ENCODE results near the gene NR2F1-AS1.

The NR2F1-AS1 gene

DNA sequence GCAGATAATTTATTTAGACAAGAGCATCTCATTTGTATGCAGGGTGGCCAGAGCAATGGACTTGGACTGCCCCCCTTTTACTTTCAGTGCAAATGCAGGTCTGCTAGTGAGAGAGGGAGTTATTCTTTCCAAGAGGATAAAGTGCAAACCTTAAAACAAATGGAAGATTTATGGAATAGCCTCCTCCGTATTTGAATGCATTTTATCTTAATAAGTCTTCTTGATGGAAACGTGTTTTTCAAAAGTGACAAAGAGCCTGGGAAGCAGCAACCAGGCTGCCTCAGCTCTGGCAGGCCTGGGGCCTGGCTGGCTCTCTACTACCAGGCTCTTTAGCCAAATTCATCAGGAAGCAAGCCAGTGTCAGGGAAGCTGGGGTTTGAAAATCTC, 8.8 kb upstream of the NR2F1-AS1 start:
- TF ChIP-seq CTBP1 (IDR thresholded peaks at IDR 0.05; ENCODE audit: borderline replicate concordance) (no peak), ELF4 (IDR thresholded peaks at IDR 0.05) (no peak), ARNT (IDR thresholded peaks at IDR 0.05) (no peak), FOXA1 (IDR thresholded peaks at IDR 0.05) (no peak)
- ChIA-PET CTCF (no interaction called here), POLR2A (interaction anchor here (9.6 kb wide), 1 partner anchor 9 kb away, joined by 151 read pairs; no protein-coding TSS in a partner anchor)
- no peak for DNase-seq (ENCODE audit: extremely low spot score)

DNA sequence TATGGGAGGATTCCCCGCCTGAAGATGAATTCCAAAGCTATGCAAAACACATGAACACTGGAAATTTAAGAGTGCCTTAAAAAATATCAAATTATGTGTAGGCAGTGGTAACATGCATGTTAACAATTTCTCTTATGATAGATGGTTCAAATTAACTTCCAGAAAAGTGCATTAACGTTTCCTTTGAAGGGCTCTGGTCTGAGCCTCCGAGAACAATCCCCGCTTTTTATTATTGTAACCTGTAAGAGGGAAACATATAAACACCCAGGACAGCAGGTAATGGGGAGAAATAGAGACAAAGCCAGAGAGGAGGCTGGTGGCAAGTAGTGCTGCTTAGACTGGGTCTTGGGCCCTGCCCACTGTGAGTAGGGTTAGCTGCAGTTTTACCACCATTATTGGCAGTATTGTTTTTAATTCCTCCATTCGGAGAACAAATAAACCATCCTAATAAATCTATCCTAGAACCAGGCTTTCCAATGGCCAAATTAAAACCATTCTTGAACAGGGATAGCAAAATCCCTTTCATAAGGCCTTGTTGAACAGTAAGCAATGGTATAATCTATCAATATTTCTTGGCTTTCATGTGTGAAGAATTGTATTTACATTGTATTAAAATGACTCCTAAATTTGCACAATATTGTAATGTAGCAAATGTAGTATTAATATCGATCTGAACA, 8.3 kb upstream of the NR2F1-AS1 start:
- ChIA-PET CTCF (no interaction called here), POLR2A (interaction anchor here (9.6 kb wide), 1 partner anchor 10 kb away, joined by 151 read pairs; no protein-coding TSS in a partner anchor)
- no peak for TF ChIP-seq SP1 (IDR thresholded peaks at IDR 0.05)
- no peak for TF ChIP-seq BHLHE40 (IDR thresholded peaks at IDR 0.05; ENCODE audit: borderline replicate concordance)
- TF ChIP-seq LEF1 (IDR thresholded peaks at IDR 0.05; ENCODE audit: borderline replicate concordance) = no peak
- no peak for TF ChIP-seq HDGF (IDR thresholded peaks at IDR 0.05; ENCODE audit: borderline replicate concordance)
- DNase-seq (ENCODE audit: extremely low spot score) = no peak

DNA sequence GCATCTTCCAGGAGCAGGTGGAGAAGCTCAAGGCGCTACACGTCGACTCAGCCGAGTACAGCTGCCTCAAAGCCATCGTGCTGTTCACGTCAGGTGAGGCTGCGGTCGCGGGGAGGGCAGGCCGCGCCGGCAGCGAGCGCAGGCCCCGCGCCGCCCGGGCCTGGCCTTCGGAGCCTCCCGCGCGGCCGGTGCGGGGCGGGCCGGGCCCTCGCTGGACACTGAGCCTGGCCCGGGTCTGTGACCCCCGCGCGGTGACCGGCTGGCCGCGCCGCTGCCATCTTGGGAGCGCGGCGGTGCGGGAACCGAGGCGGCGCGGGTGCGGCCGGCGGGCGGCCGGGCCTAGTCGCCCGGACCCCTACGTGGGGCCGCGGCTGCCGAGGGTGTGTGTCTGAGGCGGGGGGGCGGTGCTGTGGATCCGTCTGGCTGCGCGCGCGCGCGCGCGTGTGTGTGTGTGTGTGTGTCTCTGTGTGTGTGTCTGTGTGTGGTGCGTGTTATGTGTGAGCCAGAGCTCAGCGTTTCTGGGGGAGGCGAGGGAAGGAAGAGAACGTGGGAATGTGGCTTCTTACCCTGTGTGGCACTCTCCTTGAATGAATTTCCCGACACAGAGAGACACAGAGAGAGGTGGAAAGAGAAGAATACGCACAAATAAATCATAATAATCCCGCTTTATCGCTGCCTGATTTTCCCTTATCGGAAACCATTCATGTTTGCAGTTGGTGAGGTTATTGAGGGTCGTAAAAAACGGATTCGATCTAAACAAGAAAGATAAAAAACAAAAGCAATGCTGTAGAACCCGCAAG, 7.5 kb upstream of the NR2F1-AS1 start:
- no peak for TF ChIP-seq FOXA1 (IDR thresholded peaks at IDR 0.05)
- TF ChIP-seq TARDBP (IDR thresholded peaks at IDR 0.05) = no peak
- TF ChIP-seq, protein P1, sequence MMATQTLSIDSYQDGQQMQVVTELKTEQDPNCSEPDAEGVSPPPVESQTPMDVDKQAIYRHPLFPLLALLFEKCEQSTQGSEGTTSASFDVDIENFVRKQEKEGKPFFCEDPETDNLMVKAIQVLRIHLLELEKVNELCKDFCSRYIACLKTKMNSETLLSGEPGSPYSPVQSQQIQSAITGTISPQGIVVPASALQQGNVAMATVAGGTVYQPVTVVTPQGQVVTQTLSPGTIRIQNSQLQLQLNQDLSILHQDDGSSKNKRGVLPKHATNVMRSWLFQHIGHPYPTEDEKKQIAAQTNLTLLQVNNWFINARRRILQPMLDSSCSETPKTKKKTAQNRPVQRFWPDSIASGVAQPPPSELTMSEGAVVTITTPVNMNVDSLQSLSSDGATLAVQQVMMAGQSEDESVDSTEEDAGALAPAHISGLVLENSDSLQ (IDR thresholded peaks at IDR 0.05) = no peak
- TF ChIP-seq FOXM1 (IDR thresholded peaks at IDR 0.05; ENCODE audit: borderline replicate concordance) = no peak
- no peak for TF ChIP-seq SP1 (IDR thresholded peaks at IDR 0.05)
- TF ChIP-seq HDGF (IDR thresholded peaks at IDR 0.05; ENCODE audit: borderline replicate concordance) = no peak
- TF ChIP-seq ARNT (IDR thresholded peaks at IDR 0.05) = no peak
- TF ChIP-seq L3MBTL2 (conservative IDR thresholded peaks at IDR 0.05) = no peak
- no peak for TF ChIP-seq ZNF384 (IDR thresholded peaks at IDR 0.05)
- CTCF ChIA-PET = no interaction called here
- DNase-seq (ENCODE audit: extremely low spot score) = no peak
- POLR2A ChIA-PET = interaction anchor here (9.6 kb wide), 1 partner anchor 11 kb away, joined by 151 read pairs; no protein-coding TSS in a partner anchor

DNA sequence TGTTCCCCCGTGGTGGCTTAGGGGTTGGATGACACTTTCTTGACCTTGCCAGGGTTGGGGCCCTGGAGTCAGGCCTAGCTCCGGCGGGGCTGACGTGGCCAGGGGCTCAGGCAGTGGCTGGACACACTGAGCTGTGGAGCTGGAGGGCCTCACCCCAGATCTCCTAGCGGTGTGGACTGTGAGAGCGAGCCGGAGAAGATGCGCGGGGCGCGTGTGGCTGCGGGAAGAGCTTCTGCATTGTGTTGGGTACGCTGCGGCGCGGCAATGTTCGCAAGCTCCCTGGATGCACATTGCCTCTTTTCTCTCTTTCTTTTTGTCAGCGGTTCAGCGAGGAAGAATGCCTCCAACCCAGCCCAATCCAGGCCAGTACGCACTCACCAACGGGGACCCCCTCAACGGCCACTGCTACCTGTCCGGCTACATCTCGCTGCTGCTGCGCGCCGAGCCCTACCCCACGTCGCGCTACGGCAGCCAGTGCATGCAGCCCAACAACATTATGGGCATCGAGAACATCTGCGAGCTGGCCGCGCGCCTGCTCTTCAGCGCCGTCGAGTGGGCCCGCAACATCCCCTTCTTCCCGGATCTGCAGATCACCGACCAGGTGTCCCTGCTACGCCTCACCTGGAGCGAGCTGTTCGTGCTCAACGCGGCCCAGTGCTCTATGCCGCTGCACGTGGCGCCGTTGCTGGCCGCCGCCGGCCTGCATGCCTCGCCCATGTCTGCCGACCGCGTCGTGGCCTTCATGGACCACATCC, 6.8 kb upstream of the NR2F1-AS1 start:
- TF ChIP-seq ARNT (IDR thresholded peaks at IDR 0.05) = no peak
- no peak for TF ChIP-seq NFRKB (IDR thresholded peaks at IDR 0.05)
- TF ChIP-seq HDGF (IDR thresholded peaks at IDR 0.05; ENCODE audit: borderline replicate concordance) = no peak
- no peak for TF ChIP-seq LEF1 (IDR thresholded peaks at IDR 0.05; ENCODE audit: borderline replicate concordance)
- no peak for TF ChIP-seq SP1 (IDR thresholded peaks at IDR 0.05)
- TF ChIP-seq FOXM1 (IDR thresholded peaks at IDR 0.05; ENCODE audit: borderline replicate concordance) = no peak
- TF ChIP-seq, protein P1 (IDR thresholded peaks at IDR 0.05) = no peak
- TF ChIP-seq FOXK2 (IDR thresholded peaks at IDR 0.05) = no peak
- TF ChIP-seq SUZ12 (IDR thresholded peaks at IDR 0.05) = no peak
- TF ChIP-seq FOXA1 (IDR thresholded peaks at IDR 0.05) = no peak
- TF ChIP-seq TARDBP (IDR thresholded peaks at IDR 0.05) = no peak
- TF ChIP-seq L3MBTL2 (conservative IDR thresholded peaks at IDR 0.05) = no peak
- TF ChIP-seq ELF4 (IDR thresholded peaks at IDR 0.05) = no peak
- TF ChIP-seq ZNF384 (IDR thresholded peaks at IDR 0.05) = no peak
- TF ChIP-seq CTBP1 (IDR thresholded peaks at IDR 0.05; ENCODE audit: borderline replicate concordance) = no peak
- no peak for TF ChIP-seq BHLHE40 (IDR thresholded peaks at IDR 0.05; ENCODE audit: borderline replicate concordance)
- ChIA-PET POLR2A (interaction anchor here (2.8 to 9.6 kb wide), 2 partner anchors 12 to 20 kb away, joined by 13 to 151 read pairs; no protein-coding TSS in a partner anchor), CTCF (interaction anchor here (0.7 to 2.1 kb wide), 4 partner anchors 10 to 237 kb away, joined by 3 to 9 read pairs (median 3); no protein-coding TSS in a partner anchor)
- no peak for DNase-seq (ENCODE audit: extremely low spot score)

DNA sequence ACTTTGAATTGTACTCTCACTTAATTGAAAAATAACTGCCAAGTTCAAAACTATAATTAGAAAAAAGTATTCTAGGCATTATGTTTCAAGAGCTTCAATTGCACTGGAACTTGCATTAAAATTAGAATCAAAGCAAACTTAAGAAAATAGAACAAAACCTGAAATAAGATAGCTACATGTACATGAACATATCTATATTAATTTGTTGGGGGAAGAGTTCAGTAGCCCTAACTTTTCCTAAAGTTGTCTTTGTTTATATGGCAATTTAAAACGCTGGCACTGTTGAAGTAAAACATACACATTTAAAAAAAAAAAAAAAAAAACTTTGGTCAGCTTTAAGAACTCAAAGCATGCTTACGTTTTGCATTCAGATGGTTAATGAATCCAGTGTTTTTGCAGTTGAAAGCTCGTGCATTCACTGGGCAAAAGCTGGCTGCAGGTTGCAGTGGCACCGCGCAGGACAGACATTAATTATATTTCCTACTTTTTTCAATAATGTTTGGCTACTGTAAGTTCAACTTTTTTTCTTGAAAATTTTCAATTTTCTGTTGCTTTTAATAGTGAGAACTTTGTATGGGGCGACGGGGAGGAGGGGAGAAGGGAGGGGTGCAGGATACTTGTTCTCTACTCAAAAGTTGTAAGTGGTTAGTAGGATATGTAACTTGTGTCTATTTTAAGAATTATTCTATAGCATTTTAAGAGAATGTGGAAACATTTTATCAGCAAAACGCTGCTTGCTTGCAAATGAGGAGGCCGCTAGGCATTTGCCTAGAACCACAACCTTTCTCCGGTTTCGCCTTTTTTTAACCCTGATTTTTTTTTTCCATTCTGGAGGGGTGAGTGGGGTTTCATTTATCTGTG, 5.9 kb upstream of the NR2F1-AS1 start:
- no peak for DNase-seq (ENCODE audit: extremely low spot score)
- ChIA-PET POLR2A (interaction anchor here (0.7 to 9.6 kb wide), 6 partner anchors 12 to 305 kb away, joined by 3 to 151 read pairs (median 4); no protein-coding TSS in a partner anchor), CTCF (interaction anchor here (0.7 to 2.1 kb wide), 5 partner anchors 11 to 236 kb away, joined by 3 to 9 read pairs (median 3); no protein-coding TSS in a partner anchor)
- TF ChIP-seq ARNT (IDR thresholded peaks at IDR 0.05) (no peak), ZNF384 (IDR thresholded peaks at IDR 0.05) (peak; percentile 41; the same call in 1 of the 2 replicates)
